Measurements from ENCODE around the gene PARD3. TPM values are rescaled to one million over a fixed set of nuclear protein-coding genes. Genes with fewer than 3 reads are reported as not detected.

The PARD3 gene
- total and polyA plus RNA-seq, 2 experiments from 2014 or later, result 6.3 to 21.2 TPM

- Histone ChIP-seq H3K9ac (no peak overlapping the region), H3K27ac (no peak overlapping the region), H4K20me1 (ENCODE audit: insufficient read depth) (no peaks in the 10 kb centered on the region), H3K4me1 (ENCODE audit: insufficient read depth) (no peaks in the 10 kb centered on the region), H3K36me3 (ENCODE audit: low read depth) (peaks cover 14% of the 10 kb centered on the region), H3K4me3 (no peak overlapping the region), H3K27me3 (replicated peaks; ENCODE audit: insufficient read depth) (no peaks in the 10 kb centered on the region), H3K9me2 (ENCODE audit: insufficient read depth) (no peaks in the 10 kb centered on the region), H3K4me2 (ENCODE audit: unreplicated experiment) (no peak overlapping the region), H3K79me2 (ENCODE audit: insufficient read depth) (no peaks in the 10 kb centered on the region), H3F3A (ENCODE audit: insufficient read depth) (no peaks in the 10 kb centered on the region), H2AFZ (no peak overlapping the region), H3K9me3 (ENCODE audit: low read depth) (no peaks in the 10 kb centered on the region)
- no peak for TF ChIP-seq EZH2 (IDR thresholded peaks at IDR 0.05; ENCODE audit: insufficient read depth, poor library complexity, severe bottlenecking)
- no peak for TF ChIP-seq EZH2phosphoT487 (IDR thresholded peaks at IDR 0.05; ENCODE audit: insufficient read depth, low read depth)
- no peak for DNase-seq
- in situ Hi-C loops (cut with MboI), result no loop called here
- 98 to 100% methylated on average over 4 of the region's 4 CpGs for WGBS, 2 experiments (ENCODE audit: low coverage in 1 of 2, low lambda C conversion rate in 2 of 2, missing lambda C conversion rate in 2 of 2)
Observed at GRCh38 chr10:34373211-34373610, 441.9 kb downstream of the PARD3 start.

GRCh38 chr10:34372509-34372908, 442.6 kb downstream of the PARD3 start:
- H3K9ac ChIP-seq, result no peak overlapping the region
- no peaks in the 10 kb centered on the region for H3K9me2 ChIP-seq (ENCODE audit: insufficient read depth)
- in situ Hi-C loops (cut with MboI), result no loop called here
- no peaks in the 10 kb centered on the region for H4K20me1 ChIP-seq (ENCODE audit: insufficient read depth)
- no peak overlapping the region for H2AFZ ChIP-seq
- DNase-seq, result no peak
- no peaks in the 10 kb centered on the region for H3K79me2 ChIP-seq (ENCODE audit: insufficient read depth)
- H3K4me2 ChIP-seq (ENCODE audit: unreplicated experiment), result no peak overlapping the region
- H3K36me3 ChIP-seq (ENCODE audit: low read depth), result peaks cover 14% of the 10 kb centered on the region
- H3K4me1 ChIP-seq (ENCODE audit: insufficient read depth), result no peaks in the 10 kb centered on the region
- no peaks in the 10 kb centered on the region for H3K27me3 ChIP-seq (replicated peaks; ENCODE audit: insufficient read depth)
- no peak overlapping the region for H3K4me3 ChIP-seq
- H3K27ac ChIP-seq, result no peak overlapping the region
- TF ChIP-seq EZH2phosphoT487 (IDR thresholded peaks at IDR 0.05; ENCODE audit: insufficient read depth, low read depth), result no peak
- no peak for TF ChIP-seq EZH2 (IDR thresholded peaks at IDR 0.05; ENCODE audit: insufficient read depth, poor library complexity, severe bottlenecking)
- H3K9me3 ChIP-seq (ENCODE audit: low read depth), result no peaks in the 10 kb centered on the region
- H3F3A ChIP-seq (ENCODE audit: insufficient read depth), result no peaks in the 10 kb centered on the region

GRCh38 chr10:34370126-34370525, 445.0 kb downstream of the PARD3 start:
- no peak for TF ChIP-seq EZH2 (IDR thresholded peaks at IDR 0.05; ENCODE audit: insufficient read depth, poor library complexity, severe bottlenecking)
- no peak for TF ChIP-seq EZH2phosphoT487 (IDR thresholded peaks at IDR 0.05; ENCODE audit: insufficient read depth, low read depth)
- Histone ChIP-seq H3K9me2 (ENCODE audit: insufficient read depth) (no peaks in the 10 kb centered on the region), H3K79me2 (ENCODE audit: insufficient read depth) (no peaks in the 10 kb centered on the region), H3K36me3 (ENCODE audit: low read depth) (peaks cover 14% of the 10 kb centered on the region), H3K4me3 (no peak overlapping the region), H3K4me1 (ENCODE audit: insufficient read depth) (no peaks in the 10 kb centered on the region), H3K27me3 (replicated peaks; ENCODE audit: insufficient read depth) (no peaks in the 10 kb centered on the region), H2AFZ (no peak overlapping the region), H3K4me2 (ENCODE audit: unreplicated experiment) (no peak overlapping the region), H4K20me1 (ENCODE audit: insufficient read depth) (no peaks in the 10 kb centered on the region), H3K9ac (no peak overlapping the region), H3K27ac (no peak overlapping the region), H3K9me3 (ENCODE audit: low read depth) (no peaks in the 10 kb centered on the region), H3F3A (ENCODE audit: insufficient read depth) (no peaks in the 10 kb centered on the region)
- no peak for DNase-seq
- 97% methylated on average over 5 of the region's 5 CpGs for WGBS, 2 experiments (ENCODE audit: low coverage in 1 of 2, low lambda C conversion rate in 2 of 2, missing lambda C conversion rate in 2 of 2)
- in situ Hi-C loops (cut with MboI), result no loop called here

- peaks cover 14% of the 10 kb centered on the region for H3K36me3 ChIP-seq (ENCODE audit: low read depth)
- in situ Hi-C loops (cut with MboI), result no loop called here
- WGBS, 2 experiments (ENCODE audit: low coverage in 1 of 2, low lambda C conversion rate in 2 of 2, missing lambda C conversion rate in 2 of 2), result 95 to 99% methylated on average over 3 of the region's 3 CpGs
Observed at GRCh38 chr10:34369120-34369519, 446.0 kb downstream of the PARD3 start.

More at GRCh38 chr10:34369120-34369519, 446.0 kb downstream of the PARD3 start:
- Histone ChIP-seq H3K27me3 (replicated peaks; ENCODE audit: insufficient read depth) (no peaks in the 10 kb centered on the region), H3K4me1 (ENCODE audit: insufficient read depth) (no peaks in the 10 kb centered on the region), H3K9me3 (ENCODE audit: low read depth) (no peaks in the 10 kb centered on the region), H3K4me3 (no peak overlapping the region), H4K20me1 (ENCODE audit: insufficient read depth) (no peaks in the 10 kb centered on the region), H3K79me2 (ENCODE audit: insufficient read depth) (no peaks in the 10 kb centered on the region), H3K9me2 (ENCODE audit: insufficient read depth) (no peaks in the 10 kb centered on the region), H3K27ac (no peak overlapping the region), H3F3A (ENCODE audit: insufficient read depth) (no peaks in the 10 kb centered on the region), H3K4me2 (ENCODE audit: unreplicated experiment) (no peak overlapping the region), H3K9ac (no peak overlapping the region), H2AFZ (no peak overlapping the region)
- no peak for DNase-seq
- TF ChIP-seq EZH2phosphoT487 (IDR thresholded peaks at IDR 0.05; ENCODE audit: insufficient read depth, low read depth) (no peak), EZH2 (IDR thresholded peaks at IDR 0.05; ENCODE audit: insufficient read depth, poor library complexity, severe bottlenecking) (no peak)
